AG04449 (cell line): ENCODE measurements around the gene GRAMD4.

Source experiments
- CTCF ChIA-PET: fragments of 350-600 bp; formaldehyde crosslinking; extraction: SDS; loops from one replicate; lab custom pipeline; 2021; ENCODE audit warnings: antibody characterized with exemption; lab: Yijun Ruan, JAX
- POLR2A ChIA-PET: fragments of 400-600, 350-600 bp; formaldehyde crosslinking; extraction: SDS; loops from one replicate; lab custom pipeline; 2020; ENCODE audit warnings: antibody characterized with exemption, inconsistent platforms; lab: Yijun Ruan, JAX
- DNase-seq: peaks from one replicate; pipeline ENCODE4 v3.0.0-alpha.2; 2010; ENCODE audit warnings: low read depth, low spot score
- H3K4me3 ChIP-seq: 2 replicates; pipeline ENCODE4 v1.5.1; 2011; ENCODE audit warnings: low read depth, mild to moderate bottlenecking, control low read depth, low read length
- TF ChIP-seq, protein P1 (sequence below): IDR thresholded peaks from one replicate; pipeline ENCODE4 v1.5.1; 2011; ENCODE audit warnings: mild to moderate bottlenecking, moderate library complexity, low read length, control low read depth, inconsistent platforms; ENCODE audit not compliant: insufficient read depth; ENCODE audit errors: missing control alignments

The GRAMD4 gene

DNA sequence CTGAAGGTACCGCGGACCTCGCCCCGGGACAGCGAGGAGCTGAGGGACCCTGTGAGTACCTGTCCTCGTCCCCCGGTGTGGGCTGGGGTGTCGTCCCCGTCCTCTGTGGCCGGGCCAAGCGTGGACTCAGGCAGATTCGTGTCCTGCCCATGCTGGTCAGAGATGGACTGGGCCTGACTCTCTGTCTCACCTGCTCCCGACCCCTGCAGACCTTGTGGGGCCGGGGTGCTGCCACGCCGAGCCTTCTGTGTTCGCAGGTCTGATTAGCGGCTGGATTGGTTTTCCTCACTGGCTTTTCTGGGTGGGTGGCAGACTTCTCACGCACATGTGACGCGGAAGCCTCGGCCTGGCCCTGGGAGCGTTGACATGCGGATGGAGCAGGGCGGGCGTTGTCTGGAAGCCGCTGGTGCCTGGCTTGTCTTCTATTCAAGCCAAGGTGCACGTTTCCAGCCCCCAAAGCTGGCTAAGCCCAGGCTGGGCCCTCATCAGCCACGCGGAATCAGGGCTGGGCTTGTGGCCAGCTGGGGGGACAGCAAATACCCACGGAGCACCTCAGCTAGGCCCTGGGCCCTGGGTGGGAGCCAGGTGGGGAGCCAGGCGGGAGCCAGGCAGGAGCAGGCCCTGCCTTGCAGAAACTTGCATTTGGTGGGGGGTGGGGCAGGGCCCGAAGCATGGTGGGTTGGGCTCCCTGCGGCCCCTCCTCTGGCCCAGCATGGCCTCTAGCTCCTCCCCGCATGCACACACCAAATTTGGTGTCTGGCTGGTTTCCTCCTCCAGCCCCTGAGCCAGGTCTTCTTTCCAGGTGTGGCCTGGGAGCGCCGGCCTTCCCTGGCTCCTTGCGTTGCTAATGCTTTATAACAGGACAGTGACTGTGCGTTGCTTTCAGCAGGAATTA is 7.0 kb downstream of the GRAMD4 start:
- TF ChIP-seq, protein P1, sequence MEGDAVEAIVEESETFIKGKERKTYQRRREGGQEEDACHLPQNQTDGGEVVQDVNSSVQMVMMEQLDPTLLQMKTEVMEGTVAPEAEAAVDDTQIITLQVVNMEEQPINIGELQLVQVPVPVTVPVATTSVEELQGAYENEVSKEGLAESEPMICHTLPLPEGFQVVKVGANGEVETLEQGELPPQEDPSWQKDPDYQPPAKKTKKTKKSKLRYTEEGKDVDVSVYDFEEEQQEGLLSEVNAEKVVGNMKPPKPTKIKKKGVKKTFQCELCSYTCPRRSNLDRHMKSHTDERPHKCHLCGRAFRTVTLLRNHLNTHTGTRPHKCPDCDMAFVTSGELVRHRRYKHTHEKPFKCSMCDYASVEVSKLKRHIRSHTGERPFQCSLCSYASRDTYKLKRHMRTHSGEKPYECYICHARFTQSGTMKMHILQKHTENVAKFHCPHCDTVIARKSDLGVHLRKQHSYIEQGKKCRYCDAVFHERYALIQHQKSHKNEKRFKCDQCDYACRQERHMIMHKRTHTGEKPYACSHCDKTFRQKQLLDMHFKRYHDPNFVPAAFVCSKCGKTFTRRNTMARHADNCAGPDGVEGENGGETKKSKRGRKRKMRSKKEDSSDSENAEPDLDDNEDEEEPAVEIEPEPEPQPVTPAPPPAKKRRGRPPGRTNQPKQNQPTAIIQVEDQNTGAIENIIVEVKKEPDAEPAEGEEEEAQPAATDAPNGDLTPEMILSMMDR: no peak
- ChIA-PET POLR2A (no interaction called here), CTCF (no interaction called here)
- DNase-seq: no peak
- H3K4me3 ChIP-seq: no peak overlapping the region

DNA sequence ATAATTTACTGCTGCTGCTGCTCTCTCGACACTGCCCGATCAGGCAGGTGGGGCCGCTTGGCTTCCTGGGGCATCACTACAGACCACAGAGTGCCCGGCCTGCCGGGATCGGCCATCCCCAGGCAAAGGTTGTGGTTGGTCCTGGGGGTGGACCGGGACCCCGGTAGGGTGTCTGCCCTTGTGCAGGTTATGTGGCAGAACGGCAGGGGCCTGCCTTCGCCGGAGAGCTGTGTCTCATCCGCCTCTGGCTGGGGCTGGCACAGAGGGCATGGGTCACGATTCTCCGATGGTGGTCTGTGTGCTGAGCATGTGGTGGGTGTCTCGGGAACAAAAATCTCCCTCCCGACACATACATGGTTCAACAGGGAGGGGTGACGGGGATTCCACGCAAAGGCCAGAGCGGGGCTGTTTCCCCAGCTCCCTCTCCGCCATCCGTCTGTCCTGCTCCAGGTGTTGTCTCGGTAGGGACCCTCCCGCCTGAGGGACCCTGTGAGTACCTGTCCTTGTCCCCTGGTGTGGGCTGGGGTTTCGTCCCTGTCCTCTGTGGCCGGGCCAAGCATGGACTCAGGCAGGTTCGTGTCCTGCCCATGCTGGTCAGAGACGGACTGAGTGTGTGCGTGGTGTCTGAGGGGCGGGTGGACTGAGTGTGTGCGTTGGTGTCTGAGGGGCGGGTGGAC is 7.8 kb downstream of the GRAMD4 start:
- POLR2A ChIA-PET: no interaction called here
- CTCF ChIA-PET: no interaction called here
- no peak overlapping the region for H3K4me3 ChIP-seq
- no peak for DNase-seq
- TF ChIP-seq, protein P1: no peak

DNA sequence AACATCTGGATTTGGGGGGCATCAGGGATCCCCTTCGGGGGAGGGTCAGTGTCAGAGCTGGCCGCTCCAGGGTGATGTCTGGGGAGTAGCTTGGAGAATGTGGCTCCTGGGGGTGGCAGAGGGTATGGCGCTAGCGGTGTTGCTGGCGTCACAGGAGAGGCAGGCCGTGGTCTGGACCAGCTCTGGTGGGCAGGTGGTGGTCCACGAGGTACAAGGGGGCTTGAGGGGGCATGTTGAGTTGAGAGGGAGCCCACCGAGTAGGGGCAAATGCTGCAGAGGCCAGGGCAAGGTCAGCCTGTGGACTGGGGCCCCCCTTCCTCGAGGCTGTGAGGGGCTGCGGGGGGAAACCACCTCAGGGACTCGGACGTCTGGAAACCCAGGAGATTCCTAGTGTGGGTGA is 8.6 kb downstream of the GRAMD4 start:
- H3K4me3 ChIP-seq: no peak overlapping the region
- POLR2A ChIA-PET: no interaction called here
- CTCF ChIA-PET: no interaction called here
- TF ChIP-seq, protein P1: no peak
- DNase-seq: no peak

DNA sequence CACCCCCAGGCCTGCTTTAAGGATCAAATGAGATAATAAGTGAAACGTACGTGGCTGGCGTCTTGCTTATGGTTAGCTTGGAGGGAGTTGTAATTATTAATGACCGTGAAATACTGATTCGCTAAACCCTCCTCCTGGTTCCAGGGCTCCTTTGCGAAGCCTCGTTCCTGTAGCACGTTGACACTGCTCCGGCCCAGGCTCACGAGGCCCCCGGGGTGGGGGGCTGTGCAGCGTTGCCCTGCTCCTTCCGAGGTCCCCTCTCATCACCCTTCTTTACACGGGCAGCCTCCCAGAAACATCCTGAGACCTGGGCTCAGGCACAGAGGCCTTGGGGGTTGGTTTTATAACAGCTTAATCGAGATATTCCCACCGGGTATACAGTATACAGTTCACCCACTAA is 9.1 kb downstream of the GRAMD4 start:
- ChIA-PET POLR2A (no interaction called here), CTCF (no interaction called here)
- H3K4me3 ChIP-seq: no peak overlapping the region
- TF ChIP-seq, protein P1: no peak
- no peak for DNase-seq

DNA sequence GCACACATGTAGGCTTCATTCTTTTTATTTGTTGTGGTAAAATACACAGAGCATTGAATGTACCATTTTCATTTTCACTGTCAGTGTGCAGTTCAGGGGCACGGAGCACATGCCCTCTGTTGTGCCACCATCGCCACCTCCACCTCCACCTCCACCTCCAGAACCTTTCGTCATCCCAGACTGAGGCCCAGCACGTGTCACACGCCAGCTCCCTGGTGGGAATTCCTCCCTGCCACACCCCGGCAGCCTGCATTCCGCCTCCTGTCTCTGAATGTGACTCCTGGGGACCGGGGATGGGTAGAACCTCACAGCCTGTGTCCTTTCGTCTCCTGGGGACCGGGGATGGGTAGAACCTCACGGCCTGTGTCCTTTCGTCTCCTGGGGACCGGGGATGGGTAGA is 10.9 kb downstream of the GRAMD4 start:
- H3K4me3 ChIP-seq: no peak overlapping the region
- TF ChIP-seq, protein P1: no peak
- ChIA-PET CTCF (no interaction called here), POLR2A (no interaction called here)
- DNase-seq: no peak

- ChIA-PET CTCF (interaction anchor here (0.8 to 1.2 kb wide), 2 partner anchors 13 to 70 kb away, joined by 3 to 4 read pairs; no protein-coding TSS in a partner anchor), POLR2A (interaction anchor here (0.6 kb wide), 1 partner anchor 31 kb away, joined by 3 read pairs; no protein-coding TSS in a partner anchor)
- no peak overlapping the region for H3K4me3 ChIP-seq
- no peak for DNase-seq
- TF ChIP-seq, protein P1: no peak
Measured at GRCh38 chr22:46632646-46633249, 12.6 kb downstream of the GRAMD4 start.
